Esophagus squamous epithelium (tissue), 5 donors: ENCODE results near the gene TTC17. TPM values are rescaled to one million over a fixed set of nuclear protein-coding genes. Genes with fewer than 3 reads are reported as not detected.

ENCODE experiments used
- DNase-seq: peaks from one replicate; lab custom pipeline; 2025; lab: John Stamatoyannopoulos, UW
- H3K27ac ChIP-seq, 4 donors: fragments of 200-600 bp; sonication (generic); one replicate each; pipeline ENCODE4 v1.5.1; 2016 to 2019; ENCODE audit warnings: mild to moderate bottlenecking in 1 of 4
- H3K27me3 ChIP-seq, 4 donors: fragments of 200-600 bp; sonication (generic); 1 replicate in 3 of 4; 2 replicates in 1 of 4; pipeline versions ENCODE4 v1.5.1 to v1.6.0; 2017 to 2021; ENCODE audit warnings: antibody characterized with exemption in 1 of 4
- H3K36me3 ChIP-seq, 3 donors: fragments of 200-600 bp; sonication (generic); one replicate each; pipeline ENCODE4 v1.5.1; 2016 to 2019
- H3K4me1 ChIP-seq, 3 donors: fragments of 200-600 bp; sonication (generic); one replicate each; pipeline ENCODE4 v1.5.1; 2017 to 2019
- H3K4me3 ChIP-seq, 4 donors: fragments of 200-600 bp; sonication (generic); 1 replicate in 3 of 4; 2 replicates in 1 of 4; pipeline ENCODE4 v1.5.1; 2016 to 2019; ENCODE audit warnings: mild to moderate bottlenecking in 2 of 4, moderate library complexity in 1 of 4
- H3K9me3 ChIP-seq, 3 donors: fragments of 200-600 bp; sonication (generic); one replicate each; pipeline ENCODE4 v1.5.1; 2016 to 2019
- POLR2A ChIP-seq, 4 donors: fragments of 450-650 bp; IDR thresholded peaks; one replicate each; pipeline ENCODE4 v1.6.1; 2017; ENCODE audit warnings: antibody characterized with exemption in 4 of 4, mild to moderate bottlenecking in 4 of 4, moderate library complexity in 3 of 4
- WGBS, 2 donors: methylation state at CpG; one replicate each; pipeline ENCODE4 v1.1.5; 2018; 5-methylcytosine and 5-hydroxymethylcytosine counted together
- intact Hi-C: fragments of 100-400 bp; cut with DNase I; formaldehyde crosslinking; loops from one replicate; pipeline ENCODE4 v1.15.0; 2022
- total RNA-seq, 4 donors: library from RNA; depleted of rRNA; stranded (reverse); fragments of >200 nt; gene quantifications; one replicate each; pipeline ENCODE4 v1.1.0, GENCODE V29; 2016
- TF ChIP-seq, protein P1 (sequence below), 6 experiments: fragments of 450-650 bp in 4 of 6; fragments of 200-600 bp in 2 of 6; sonication (generic) in 2 of 6; IDR thresholded peaks; one replicate each; pipeline ENCODE4 v1.5.1; 2016 to 2019; ENCODE audit warnings: antibody characterized with exemption in 6 of 6, mild to moderate bottlenecking in 4 of 6, moderate library complexity in 4 of 6
- donor health status: DM: yes; HTN: yes; CAD: no.

Gene TTC17
- total RNA-seq, 4 donors from 2014 or later: 37.5 to 106 (median 55.9) TPM

DNA sequence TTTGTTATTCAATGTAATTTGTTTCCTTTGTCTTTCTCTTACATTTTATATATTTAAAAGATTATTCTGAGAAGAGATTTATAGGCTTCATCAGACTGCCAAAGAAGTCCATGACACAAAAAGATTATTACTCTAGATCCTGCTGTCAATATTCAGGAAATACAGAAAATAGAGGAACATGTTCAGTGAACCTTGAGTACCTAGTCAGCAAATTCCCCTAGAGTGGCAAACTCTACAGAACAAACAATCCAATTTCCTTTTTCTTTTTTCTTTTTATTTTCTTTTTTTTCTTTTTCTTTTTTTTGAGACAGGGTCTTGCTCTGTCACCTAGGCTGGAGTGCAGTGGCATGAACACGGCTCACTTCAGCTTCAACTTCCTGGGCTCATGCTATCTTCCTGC, 23.9 kb downstream of the TTC17 start:
- intact Hi-C loops: no loop called here

DNA sequence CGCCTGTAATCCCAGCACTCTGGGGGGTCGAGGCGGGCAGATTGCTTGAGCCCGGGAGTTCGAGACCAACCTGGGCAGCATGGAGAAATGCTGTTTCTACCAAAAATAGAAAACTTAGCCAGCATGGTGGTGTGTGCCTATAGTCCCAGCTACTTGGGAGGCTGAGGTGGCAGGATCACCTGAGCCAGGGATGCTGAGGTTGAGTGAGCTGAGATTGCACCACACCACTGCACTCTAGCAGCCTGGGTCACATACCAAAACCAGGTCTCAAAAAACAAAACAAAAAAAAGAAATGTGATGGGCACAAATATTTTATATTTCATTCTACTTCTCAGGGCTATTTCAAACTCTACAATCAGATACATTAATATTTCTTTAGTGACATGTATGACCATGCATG, 25.7 kb downstream of the TTC17 start:
- H3K36me3 ChIP-seq: peaks cover 0 to 52% (median 0%) of the 10 kb centered on the region in 3 donors
- WGBS, 2 donors: 84 to 96% methylated on average over 5 of the region's 5 CpGs
- no peak overlapping the region for H3K4me3 ChIP-seq
- peaks cover 0 to 13% (median 0%) of the 10 kb centered on the region in 3 donors for H3K4me1 ChIP-seq
- intact Hi-C loops: no loop called here
- no peaks in the 10 kb centered on the region for H3K27me3 ChIP-seq
- H3K27ac ChIP-seq: no peak overlapping the region
- H3K9me3 ChIP-seq: no peaks in the 10 kb centered on the region
- no peak for TF ChIP-seq POLR2A (IDR thresholded peaks at IDR 0.05)
- TF ChIP-seq, protein P1, sequence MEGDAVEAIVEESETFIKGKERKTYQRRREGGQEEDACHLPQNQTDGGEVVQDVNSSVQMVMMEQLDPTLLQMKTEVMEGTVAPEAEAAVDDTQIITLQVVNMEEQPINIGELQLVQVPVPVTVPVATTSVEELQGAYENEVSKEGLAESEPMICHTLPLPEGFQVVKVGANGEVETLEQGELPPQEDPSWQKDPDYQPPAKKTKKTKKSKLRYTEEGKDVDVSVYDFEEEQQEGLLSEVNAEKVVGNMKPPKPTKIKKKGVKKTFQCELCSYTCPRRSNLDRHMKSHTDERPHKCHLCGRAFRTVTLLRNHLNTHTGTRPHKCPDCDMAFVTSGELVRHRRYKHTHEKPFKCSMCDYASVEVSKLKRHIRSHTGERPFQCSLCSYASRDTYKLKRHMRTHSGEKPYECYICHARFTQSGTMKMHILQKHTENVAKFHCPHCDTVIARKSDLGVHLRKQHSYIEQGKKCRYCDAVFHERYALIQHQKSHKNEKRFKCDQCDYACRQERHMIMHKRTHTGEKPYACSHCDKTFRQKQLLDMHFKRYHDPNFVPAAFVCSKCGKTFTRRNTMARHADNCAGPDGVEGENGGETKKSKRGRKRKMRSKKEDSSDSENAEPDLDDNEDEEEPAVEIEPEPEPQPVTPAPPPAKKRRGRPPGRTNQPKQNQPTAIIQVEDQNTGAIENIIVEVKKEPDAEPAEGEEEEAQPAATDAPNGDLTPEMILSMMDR (IDR thresholded peaks at IDR 0.05): no peak
- no peak for DNase-seq

More for the DNA sequence above, 23.9 kb downstream of the TTC17 start:
- Histone ChIP-seq H3K9me3 (no peaks in the 10 kb centered on the region), H3K4me3 (no peak overlapping the region), H3K4me1 (peaks cover 0 to 29% (median 0%) of the 10 kb centered on the region in 3 donors), H3K36me3 (peaks cover 0 to 44% (median 0%) of the 10 kb centered on the region in 3 donors), H3K27ac (no peak overlapping the region), H3K27me3 (no peaks in the 10 kb centered on the region)
- no peak for TF ChIP-seq POLR2A (IDR thresholded peaks at IDR 0.05)
- TF ChIP-seq, protein P1 (IDR thresholded peaks at IDR 0.05): no peak
- WGBS, 2 donors: 86 to 100% methylated on average over 1 of the region's 1 CpG
- no peak for DNase-seq

DNA sequence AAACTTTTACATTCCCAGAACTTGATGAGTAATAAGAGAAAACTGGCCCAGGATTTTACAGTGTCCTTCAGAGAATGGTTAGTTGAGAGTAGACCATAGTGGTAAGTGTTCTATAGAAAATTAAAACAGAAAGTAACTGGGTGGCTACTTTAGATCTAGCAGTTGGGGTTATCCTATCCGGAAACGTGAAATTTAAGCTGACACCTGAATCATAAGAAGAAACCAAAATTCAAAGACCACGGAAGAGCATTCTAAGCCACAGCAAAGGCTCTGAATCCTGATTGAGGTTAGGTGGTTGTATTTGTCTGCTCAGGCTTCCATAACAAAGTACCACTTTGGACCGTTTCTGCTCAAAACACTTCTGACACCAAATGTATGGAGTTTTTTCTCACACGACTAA, 34.0 kb downstream of the TTC17 start:
- Histone ChIP-seq H3K27me3 (no peaks in the 10 kb centered on the region), H3K9me3 (no peaks in the 10 kb centered on the region), H3K36me3 (peaks cover 0 to 90% (median 7%) of the 10 kb centered on the region in 3 donors), H3K4me3 (no peak overlapping the region), H3K4me1 (peaks cover 0 to 3% (median 0%) of the 10 kb centered on the region in 3 donors), H3K27ac (no peak overlapping the region)
- intact Hi-C loops: no loop called here
- DNase-seq: no peak
- WGBS, 2 donors: 89 to 94% methylated on average over 5 of the region's 5 CpGs
- TF ChIP-seq, protein P1 (IDR thresholded peaks at IDR 0.05): no peak
- TF ChIP-seq POLR2A (IDR thresholded peaks at IDR 0.05): no peak

DNA sequence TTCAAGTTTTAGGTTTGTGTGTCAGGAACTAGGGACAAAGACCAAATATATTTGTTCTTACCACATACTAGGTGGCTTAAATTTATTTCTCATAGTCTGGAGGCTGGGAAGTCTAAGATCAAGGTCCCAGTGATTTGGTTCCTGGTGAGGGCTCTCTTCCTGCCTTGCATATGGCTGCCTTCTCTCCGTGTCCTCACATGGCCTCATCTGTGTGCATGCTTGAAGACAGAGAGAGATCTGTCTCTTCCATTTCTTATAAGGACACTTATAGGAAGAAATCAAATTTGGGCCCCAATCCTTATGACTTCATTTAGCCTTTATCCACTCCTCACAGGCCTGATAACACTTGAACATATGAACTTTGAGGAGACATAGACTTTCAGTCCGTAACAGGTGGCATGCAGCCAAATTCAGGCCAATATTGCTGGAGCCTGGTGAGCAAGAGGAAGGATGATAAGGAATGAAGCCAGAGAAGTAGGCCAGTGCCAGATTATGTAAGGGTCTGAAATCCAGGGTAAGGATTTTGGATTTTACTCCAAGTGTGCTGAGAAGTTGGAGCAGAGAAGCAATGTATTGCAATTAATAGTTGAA, 35.1 kb downstream of the TTC17 start:
- 80 to 89% methylated on average over 1 to 2 of the region's 2 CpGs for WGBS, 2 donors
- Histone ChIP-seq H3K9me3 (no peaks in the 10 kb centered on the region), H3K4me3 (no peak overlapping the region), H3K4me1 (peaks cover 0 to 3% (median 0%) of the 10 kb centered on the region in 3 donors), H3K27me3 (no peaks in the 10 kb centered on the region), H3K36me3 (peaks cover 0 to 98% (median 12%) of the 10 kb centered on the region in 3 donors), H3K27ac (no peak overlapping the region)
- intact Hi-C loops: no loop called here
- TF ChIP-seq POLR2A (IDR thresholded peaks at IDR 0.05): no peak
- TF ChIP-seq, protein P1 (IDR thresholded peaks at IDR 0.05): no peak
- no peak for DNase-seq

DNA sequence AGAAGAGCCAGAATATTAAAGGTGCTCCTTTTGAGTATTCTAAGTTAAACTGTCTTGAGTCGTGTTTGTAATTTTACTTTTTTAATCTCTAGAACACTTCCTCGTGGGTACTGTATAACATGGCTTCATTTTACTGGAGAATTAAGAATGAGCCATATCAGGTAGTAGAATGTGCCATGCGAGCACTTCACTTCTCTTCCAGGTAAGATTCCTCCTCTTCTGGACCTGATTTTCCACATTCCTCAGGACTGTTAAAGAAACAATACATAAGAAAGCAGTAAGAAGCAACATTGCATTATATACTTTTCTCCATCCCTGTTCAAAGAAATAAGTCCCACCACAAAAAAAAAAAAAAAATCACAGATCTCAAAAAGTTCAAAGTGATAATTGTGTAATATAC, 37.9 kb downstream of the TTC17 start:
- H3K27ac ChIP-seq: no peak overlapping the region
- no peak for DNase-seq
- peaks cover 0 to 3% (median 0%) of the 10 kb centered on the region in 3 donors for H3K4me1 ChIP-seq
- no peak overlapping the region for H3K4me3 ChIP-seq
- TF ChIP-seq, protein P1 (IDR thresholded peaks at IDR 0.05): no peak
- no peak for TF ChIP-seq POLR2A (IDR thresholded peaks at IDR 0.05)
- intact Hi-C loops: no loop called here
- no peaks in the 10 kb centered on the region for H3K27me3 ChIP-seq
- 55 to 59% methylated on average over 3 of the region's 3 CpGs for WGBS, 2 donors
- H3K36me3 ChIP-seq: peaks cover 0 to 100% (median 12%) of the 10 kb centered on the region in 3 donors
- no peaks in the 10 kb centered on the region for H3K9me3 ChIP-seq
